ENCODE results near the gene ATAD2B. TPM values are rescaled to one million over a fixed set of nuclear protein-coding genes. Genes with fewer than 3 reads are reported as not detected.

The ATAD2B gene
- total and polyA plus RNA-seq, 4 donors = 2.3 to 16.2 (median 11.5) TPM

- H3K27ac ChIP-seq (ENCODE audit: low read depth in 1 of 2, low read length in 2 of 2) = no peak overlapping the region
- H3K4me1 ChIP-seq (ENCODE audit: control insufficient read depth in 4 of 4, insufficient read depth in 4 of 4, low read length in 3 of 4) = peaks cover 0 to 3% (median 0%) of the 10 kb centered on the region in 4 donors
- H3K9me3 ChIP-seq (ENCODE audit: control insufficient read depth in 4 of 4, low read length in 3 of 4) = no peaks in the 10 kb centered on the region
- peak; percentile 82 for DNase-seq (ENCODE audit: low spot score)
- 72% methylated on average over 5 of the region's 5 CpGs for WGBS
- no peaks in the 10 kb centered on the region for H3K27me3 ChIP-seq (ENCODE audit: control insufficient read depth in 4 of 4, insufficient read depth in 4 of 4, low read length in 3 of 4)
- H3K36me3 ChIP-seq (ENCODE audit: control insufficient read depth in 4 of 4, insufficient read depth in 3 of 4, low read depth in 1 of 4, low read length in 3 of 4) = peaks cover 0 to 5% (median 1%) of the 10 kb centered on the region in 4 donors
- TF ChIP-seq ATF3 (IDR thresholded peaks at IDR 0.05) = no peak
- TF ChIP-seq RXRA (IDR thresholded peaks at IDR 0.05) = peak in 1 of 2 donors; percentile 14
- no peak overlapping the region for H3K9ac ChIP-seq (ENCODE audit: low read depth in 1 of 2, low read length in 2 of 2)
- H3K4me3 ChIP-seq (ENCODE audit: low read depth in 1 of 3, low read length in 3 of 3) = no peak overlapping the region
Observed at GRCh38 chr2:23803965-23804542, 122.9 kb downstream of the ATAD2B start.

- H3K9me3 ChIP-seq (ENCODE audit: control insufficient read depth in 4 of 4, low read length in 3 of 4) = no peaks in the 10 kb centered on the region
- H3K27me3 ChIP-seq (ENCODE audit: control insufficient read depth in 4 of 4, insufficient read depth in 4 of 4, low read length in 3 of 4) = no peaks in the 10 kb centered on the region
- 96% methylated on average over 5 of the region's 5 CpGs for WGBS
- H3K4me3 ChIP-seq (ENCODE audit: low read depth in 1 of 3, low read length in 3 of 3) = no peak overlapping the region
- peaks cover 0 to 5% (median under 1%) of the 10 kb centered on the region in 4 donors for H3K36me3 ChIP-seq (ENCODE audit: control insufficient read depth in 4 of 4, insufficient read depth in 3 of 4, low read depth in 1 of 4, low read length in 3 of 4)
- H3K27ac ChIP-seq (ENCODE audit: low read depth in 1 of 2, low read length in 2 of 2) = no peak overlapping the region
- peaks cover 0 to 3% (median 0%) of the 10 kb centered on the region in 4 donors for H3K4me1 ChIP-seq (ENCODE audit: control insufficient read depth in 4 of 4, insufficient read depth in 4 of 4, low read length in 3 of 4)
- no peak for TF ChIP-seq HNF4A (conservative IDR thresholded peaks at IDR 0.05)
- TF ChIP-seq EGR1 (IDR thresholded peaks at IDR 0.05; ENCODE audit: low read depth in 2 of 2) = no peak
- TF ChIP-seq TAF1 (conservative IDR thresholded peaks at IDR 0.05) = no peak
- TF ChIP-seq ZBTB33 (IDR thresholded peaks at IDR 0.05) = no peak
- no peak for TF ChIP-seq JUND (IDR thresholded peaks at IDR 0.05)
- TF ChIP-seq CTCF (IDR thresholded peaks at IDR 0.05; ENCODE audit: low read depth, low read length, missing input control) = no peak
- TF ChIP-seq HNF4G (IDR thresholded peaks at IDR 0.05) = no peak
- no peak for TF ChIP-seq FOXA2 (IDR thresholded peaks at IDR 0.05)
- no peak for TF ChIP-seq FOXA1 (IDR thresholded peaks at IDR 0.05)
- TF ChIP-seq RXRA (IDR thresholded peaks at IDR 0.05) = no peak
- TF ChIP-seq ATF3 (IDR thresholded peaks at IDR 0.05) = no peak
- no peak for TF ChIP-seq MAX (IDR thresholded peaks at IDR 0.05)
- no peak for TF ChIP-seq GABPA (IDR thresholded peaks at IDR 0.05 in 1 of 2, conservative IDR thresholded peaks at IDR 0.05 in 1 of 2)
- TF ChIP-seq NR2F2 (IDR thresholded peaks at IDR 0.05) = no peak
- H3K9ac ChIP-seq (ENCODE audit: low read depth in 1 of 2, low read length in 2 of 2) = no peak overlapping the region
- DNase-seq (ENCODE audit: low spot score) = no peak
Observed at GRCh38 chr2:23803264-23803964, 123.5 kb downstream of the ATAD2B start.
